ACHN (cell line): ENCODE data around the gene PDHX.

Experiments used
- DNase-seq: peaks from one replicate; pipeline ENCODE4 v3.0.0-alpha.2; 2015
- in situ Hi-C: cut with HindIII; loops from 2 replicates; pipeline ENCODE4 v1.10.0; 2017; ENCODE audit warnings: low sequenced_read_pairs, low pct_ligation_motif_present, low pct_unique_long_range_greater_than_20kb

The PDHX gene

DNA sequence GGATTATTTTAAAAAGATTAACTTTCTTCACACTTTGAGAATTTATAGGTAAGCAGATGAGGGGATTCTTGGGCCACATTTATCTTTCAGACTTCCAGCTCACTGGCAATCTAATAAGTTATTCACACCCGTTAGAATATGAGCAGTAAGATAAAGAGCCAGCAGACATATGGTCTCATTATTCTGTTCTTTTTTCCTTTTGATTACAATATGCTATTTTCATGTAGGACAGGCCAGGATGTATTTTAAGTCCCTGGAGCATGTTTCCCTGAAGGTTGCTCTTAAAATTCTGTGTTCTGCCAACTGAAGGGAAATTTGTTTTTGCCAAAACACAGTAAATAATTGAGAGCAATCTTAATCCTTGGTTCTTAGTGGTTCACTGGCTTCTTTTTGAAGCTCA is 22.2 kb downstream of the PDHX start:
- in situ Hi-C loops = no loop called here
- no peak for DNase-seq

DNA sequence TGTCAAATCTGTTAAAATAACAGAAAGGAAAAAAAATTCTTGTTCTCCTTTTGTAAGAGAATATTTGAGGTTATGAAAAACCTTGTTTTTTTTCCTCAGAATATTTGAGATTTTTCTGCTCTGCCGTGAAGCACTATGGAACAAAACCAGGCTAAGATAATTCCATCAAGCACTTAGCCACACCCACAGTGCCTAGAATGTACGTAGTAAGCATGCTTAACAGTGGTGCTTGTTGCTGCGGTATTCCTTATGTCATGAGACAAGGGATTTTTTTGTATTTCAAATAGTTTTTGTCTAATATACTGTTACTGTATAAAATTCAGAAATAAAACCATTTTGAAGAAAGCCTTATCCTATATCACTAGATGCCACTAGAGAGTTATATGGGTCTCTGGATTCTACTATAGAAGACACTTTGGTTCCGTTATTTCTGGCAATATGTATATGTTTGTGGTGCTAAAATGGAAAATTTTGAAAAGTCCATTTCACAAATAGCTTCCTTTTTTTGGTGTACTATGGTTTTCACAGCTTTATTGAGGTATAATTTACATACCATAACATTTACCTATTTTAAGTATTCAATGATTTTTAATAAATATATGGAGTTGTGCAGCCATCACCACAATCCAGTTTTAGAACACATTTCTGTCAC is 23.7 kb downstream of the PDHX start:
- in situ Hi-C loops = no loop called here
- no peak for DNase-seq

DNA sequence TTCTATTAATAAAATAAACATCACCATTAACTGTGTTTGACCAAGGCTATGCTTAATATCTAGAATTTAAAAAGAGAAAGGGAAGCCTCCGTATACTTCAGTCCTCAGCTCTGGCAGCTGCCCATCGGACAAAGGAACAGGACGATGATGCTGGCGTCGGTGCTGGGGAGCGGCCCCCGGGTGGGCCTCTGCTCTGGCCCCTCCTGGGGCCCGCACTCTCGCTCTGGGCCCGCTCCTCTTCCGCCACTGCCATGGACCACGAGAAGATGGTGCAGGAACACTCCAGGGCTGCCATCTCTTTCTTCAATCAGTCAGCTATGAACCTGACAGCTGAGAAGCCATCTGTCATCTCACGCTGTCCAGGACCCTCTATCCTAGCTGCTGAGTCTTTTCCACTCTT is 25.3 kb downstream of the PDHX start:
- no peak for DNase-seq
- in situ Hi-C loops = no loop called here

DNA sequence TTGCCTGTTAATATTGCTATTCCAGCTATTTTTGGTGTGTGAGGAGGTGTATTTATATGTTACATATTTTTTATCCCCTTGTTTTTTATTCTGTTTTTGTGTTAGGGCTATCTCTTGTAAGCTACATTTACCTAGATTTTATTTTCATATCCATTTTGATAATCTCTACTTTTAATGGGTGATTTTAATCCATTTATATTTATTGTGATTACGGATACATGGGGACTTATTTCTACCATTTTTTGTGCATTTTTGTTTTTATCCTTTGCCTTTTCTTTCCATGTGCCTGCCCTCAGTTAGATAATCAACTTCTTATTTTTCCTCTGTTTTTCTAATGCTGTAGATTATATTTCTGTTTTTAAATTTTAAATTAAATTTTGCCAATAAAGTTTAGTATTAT is 28.3 kb downstream of the PDHX start:
- in situ Hi-C loops = no loop called here
- no peak for DNase-seq

DNA sequence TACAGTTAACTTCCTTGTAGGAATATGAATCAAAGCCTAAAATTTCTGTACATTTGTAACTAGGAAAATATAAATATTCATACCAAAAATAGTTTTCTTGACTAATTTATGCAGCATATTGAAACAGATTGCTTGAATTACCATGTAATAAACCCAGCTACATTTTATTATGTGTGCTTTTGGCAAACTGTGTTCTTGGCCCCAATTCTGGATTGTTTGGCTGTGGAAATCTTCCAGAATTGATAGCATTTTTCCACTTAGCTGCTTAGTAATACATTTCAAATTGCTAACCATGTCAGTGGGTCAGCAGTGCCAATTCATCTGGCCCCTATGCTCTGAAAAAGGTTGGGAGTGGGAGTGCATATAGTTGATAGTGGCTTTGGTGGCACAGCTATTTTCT is 32.3 kb downstream of the PDHX start:
- no peak for DNase-seq
- in situ Hi-C loops = no loop called here

DNA sequence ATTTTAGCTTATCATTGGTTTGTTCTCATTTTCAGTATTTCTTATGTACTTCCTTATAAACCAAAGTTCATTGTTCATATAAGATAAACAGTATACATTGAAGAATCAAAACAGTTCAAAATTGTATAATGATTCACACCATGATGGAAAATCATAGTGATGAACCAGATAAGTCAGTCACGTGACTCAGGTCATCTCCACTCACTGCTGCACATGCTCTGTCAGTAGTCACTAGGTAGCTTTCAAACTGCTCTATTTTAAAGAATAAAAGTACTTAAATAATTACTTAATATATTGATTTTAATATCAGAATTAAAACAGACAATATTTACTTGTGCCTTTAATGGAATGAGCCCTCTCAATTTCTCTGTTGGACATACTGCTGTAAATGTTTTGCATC is 37.5 kb downstream of the PDHX start:
- no peak for DNase-seq

GRCh38 chr11:34957206-34957605 is 40.8 kb downstream of the PDHX start:
- in situ Hi-C loops = no loop called here
- DNase-seq = no peak

More for the DNA sequence above, 37.5 kb downstream of the PDHX start:
- in situ Hi-C loops = no loop called here

DNA sequence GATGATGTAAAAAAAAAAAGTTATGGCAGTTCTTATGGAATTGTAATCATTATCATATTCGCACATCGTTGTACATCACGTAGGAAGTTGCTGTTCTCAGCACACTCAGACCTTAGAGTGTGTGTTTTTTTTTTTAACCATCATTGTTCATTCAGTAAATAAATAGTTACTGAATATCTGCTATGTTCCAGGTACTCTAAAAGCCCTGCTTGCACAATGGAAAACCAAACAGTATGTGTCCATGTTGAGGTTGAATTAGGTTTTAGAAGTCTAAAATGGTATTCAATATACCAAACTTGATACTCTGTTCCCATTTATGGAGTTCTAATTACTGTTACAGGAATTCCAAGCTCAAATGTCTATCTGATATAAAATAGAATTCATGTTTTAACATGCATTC is 41.2 kb downstream of the PDHX start:
- no peak for DNase-seq
- in situ Hi-C loops = no loop called here

DNA sequence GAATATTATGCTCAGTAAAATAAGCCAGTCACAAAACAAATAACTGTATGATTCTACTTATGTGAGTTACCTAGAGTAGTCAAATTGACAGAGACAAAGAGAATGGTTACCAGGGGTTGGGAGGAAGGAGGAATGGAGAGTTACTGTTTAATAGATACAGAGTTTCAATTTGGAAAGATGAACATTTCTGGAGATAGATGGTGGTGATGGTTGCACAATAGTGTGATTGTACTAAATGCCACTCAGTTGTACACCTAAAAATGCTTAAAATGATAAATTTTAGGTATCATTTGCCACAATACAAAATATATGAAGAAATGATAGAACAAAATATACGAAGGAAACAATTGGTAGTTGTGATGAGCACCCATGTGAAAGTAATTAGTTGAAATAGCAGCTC is 43.4 kb downstream of the PDHX start:
- in situ Hi-C loops = no loop called here
- DNase-seq = no peak

DNA sequence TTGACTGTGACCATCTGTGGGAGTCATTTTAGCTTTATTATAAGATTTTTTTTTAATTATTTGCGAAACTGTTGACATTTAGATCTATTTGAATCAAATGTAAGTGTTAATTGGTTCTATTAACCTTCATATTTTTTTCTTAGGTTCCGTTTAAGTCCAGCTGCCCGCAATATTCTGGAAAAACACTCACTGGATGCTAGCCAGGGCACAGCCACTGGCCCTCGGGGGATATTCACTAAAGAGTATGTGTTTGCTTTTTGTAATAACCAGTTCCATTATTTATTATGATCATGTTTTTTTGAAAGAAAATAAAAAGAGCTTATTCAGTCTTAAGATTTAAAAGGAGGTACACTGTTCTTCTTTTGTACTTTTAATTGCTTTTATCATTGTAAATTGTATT is 43.9 kb downstream of the PDHX start:
- DNase-seq = no peak
- in situ Hi-C loops = no loop called here

- in situ Hi-C loops = no loop called here
Measured at GRCh38 chr11:34962034-34962433, 45.6 kb downstream of the PDHX start.

DNA sequence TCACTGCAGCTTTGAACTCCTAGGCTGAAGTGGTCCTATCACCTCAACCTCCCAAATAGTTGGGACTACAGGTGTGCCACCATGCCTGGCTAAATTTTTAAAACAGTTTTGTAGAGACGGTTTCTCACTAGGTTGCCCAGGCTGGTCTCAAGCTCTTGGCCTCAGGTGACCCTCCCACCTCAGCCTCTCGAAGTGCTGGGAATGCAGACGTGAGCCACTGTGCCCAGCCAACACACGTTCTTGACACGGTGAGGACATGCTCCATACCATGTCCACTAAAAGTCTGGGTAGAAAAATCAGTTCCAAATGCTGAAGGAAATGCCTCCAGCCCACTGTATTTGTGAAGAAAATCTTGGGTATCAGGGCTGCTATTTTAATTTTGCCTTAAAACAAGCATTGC is 46.9 kb downstream of the PDHX start:
- in situ Hi-C loops = no loop called here

More at GRCh38 chr11:34962034-34962433, 45.6 kb downstream of the PDHX start:
- DNase-seq = no peak

GRCh38 chr11:34964610-34965331 is 48.4 kb downstream of the PDHX start:
- in situ Hi-C loops = no loop called here
- DNase-seq = no peak

More for the DNA sequence above, 46.9 kb downstream of the PDHX start:
- DNase-seq = no peak

- in situ Hi-C loops = no loop called here
- no peak for DNase-seq
Measured at GRCh38 chr11:34968862-34969261, 52.4 kb downstream of the PDHX start.

GRCh38 chr11:34970033-34970432 is 53.6 kb downstream of the PDHX start:
- in situ Hi-C loops = no loop called here
- no peak for DNase-seq

DNA sequence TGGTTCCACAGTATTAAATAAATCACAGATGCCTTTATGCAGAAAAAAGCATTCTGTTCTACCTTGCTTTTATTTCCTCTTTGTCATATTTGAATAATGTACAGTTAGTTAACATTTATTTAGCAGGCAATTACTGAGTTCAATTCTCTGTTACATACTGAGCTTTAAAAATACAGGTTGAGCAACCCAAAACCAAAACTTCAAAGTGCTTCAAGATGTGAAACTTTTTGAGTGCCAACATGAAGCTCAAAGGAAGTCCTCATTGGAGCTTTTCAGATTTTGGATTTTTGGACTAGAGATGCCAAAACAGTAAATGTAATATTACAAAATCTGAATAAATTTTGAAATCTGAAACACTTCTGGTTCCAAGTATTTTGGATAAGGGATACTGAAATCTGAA is 54.1 kb downstream of the PDHX start:
- DNase-seq = no peak

DNA sequence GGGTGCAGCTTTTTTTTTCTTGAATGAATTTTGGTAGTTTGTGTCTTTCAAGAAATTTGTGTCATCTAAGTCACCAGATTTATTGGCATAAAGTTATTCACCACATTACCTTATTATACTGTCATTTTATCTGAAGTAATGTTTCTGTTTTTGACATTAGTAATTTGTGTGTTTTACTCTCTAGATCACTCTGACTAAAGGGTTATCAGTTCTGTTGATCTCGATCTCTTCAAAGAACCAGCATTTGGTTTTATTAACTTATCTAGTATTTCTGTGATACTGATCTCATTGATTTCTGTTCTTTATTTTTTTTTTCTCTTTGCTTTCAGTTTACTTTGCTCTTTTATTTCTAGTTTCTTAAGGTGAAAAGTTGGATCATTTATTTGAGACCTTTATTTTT is 55.5 kb downstream of the PDHX start:
- in situ Hi-C loops = no loop called here
- DNase-seq = no peak

More for the DNA sequence above, 54.1 kb downstream of the PDHX start:
- in situ Hi-C loops = no loop called here

- no peak for DNase-seq
- in situ Hi-C loops = no loop called here
Measured at GRCh38 chr11:34972366-34972765, 55.9 kb downstream of the PDHX start.

- in situ Hi-C loops = no loop called here
- no peak for DNase-seq
Measured at GRCh38 chr11:34972892-34973291, 56.5 kb downstream of the PDHX start.

GRCh38 chr11:34975482-34975881 is 59.1 kb downstream of the PDHX start:
- in situ Hi-C loops = no loop called here
- DNase-seq = no peak
